ENCODE results near the gene SSC5D.

Gene SSC5D

DNA sequence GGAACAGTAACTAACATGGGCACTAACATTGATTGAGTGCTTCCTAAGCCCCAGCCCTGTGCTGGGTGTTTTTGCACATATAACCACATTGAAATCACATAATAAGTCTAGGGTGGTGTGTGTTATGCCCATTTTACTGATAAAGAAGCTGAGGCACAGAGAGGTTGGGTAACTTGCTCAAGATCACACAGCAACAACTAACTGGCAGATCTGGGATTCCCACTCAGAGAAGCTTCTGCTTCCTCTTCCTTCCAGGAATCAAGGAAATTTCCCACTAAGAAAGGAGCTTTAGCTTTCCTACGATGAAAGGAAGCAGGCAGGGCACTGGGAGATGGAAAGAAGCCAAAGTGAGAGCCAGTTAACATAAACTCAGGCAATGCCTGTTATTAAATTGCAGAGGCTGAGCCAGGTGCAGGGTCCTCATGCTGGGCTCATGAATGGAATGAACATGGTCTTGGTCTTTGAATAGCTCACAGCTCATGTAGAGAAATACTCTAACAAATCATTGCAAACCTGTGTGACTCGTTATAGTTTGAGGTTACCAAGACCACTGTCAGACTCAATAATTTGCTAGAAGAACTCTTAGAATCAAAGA lies 10.1 kb downstream of the SSC5D start:
- H3K9me3 ChIP-seq (ENCODE audit: control extremely low read depth in 1 of 5, control insufficient read depth in 4 of 5, insufficient read depth in 2 of 5, low read depth in 1 of 5, low read length in 4 of 5) = peaks cover 0 to 4% (median 0%) of the 10 kb centered on the region in 5 experiments

DNA sequence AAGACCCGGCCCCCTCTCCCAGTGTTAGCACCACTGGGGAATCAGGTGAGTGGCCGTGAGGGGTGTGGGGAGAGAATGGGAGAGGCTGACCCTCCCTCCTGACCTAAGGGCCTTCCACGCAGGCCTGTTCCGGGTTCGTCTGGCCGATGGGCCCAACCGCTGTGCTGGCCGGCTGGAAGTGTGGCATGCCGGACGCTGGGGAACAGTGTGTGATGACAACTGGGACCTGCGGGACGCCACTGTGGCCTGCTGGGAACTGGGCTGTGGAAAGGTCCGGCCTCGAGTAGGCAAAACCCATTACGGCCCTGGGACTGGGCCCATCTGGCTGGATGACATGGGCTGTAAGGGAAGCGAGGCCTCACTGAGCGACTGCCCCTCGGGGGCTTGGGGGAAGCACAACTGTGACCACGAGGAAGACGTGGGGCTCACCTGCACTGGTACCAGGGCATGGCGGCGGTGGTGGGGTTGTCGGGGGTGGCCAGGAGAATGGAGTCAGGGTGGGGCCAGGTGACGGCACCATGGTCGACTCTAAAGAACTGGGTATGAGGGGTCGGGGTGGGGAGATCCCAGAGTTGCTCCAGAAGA lies 12.2 kb downstream of the SSC5D start:
- POLR2A ChIA-PET = no interaction called here
- H3K9me3 ChIP-seq (ENCODE audit: control extremely low read depth in 1 of 5, control insufficient read depth in 4 of 5, insufficient read depth in 2 of 5, low read depth in 1 of 5, low read length in 4 of 5) = peaks cover 0 to 4% (median 0%) of the 10 kb centered on the region in 5 experiments
- DNase-seq = no peak
- peaks cover 0 to 2% (median 0%) of the 10 kb centered on the region in 5 experiments for H3K27me3 ChIP-seq (replicated peaks in 2 of 5; ENCODE audit: control insufficient read depth in 4 of 5, insufficient read depth in 5 of 5, low read length in 4 of 5)
- no peaks in the 10 kb centered on the region for H3K36me3 ChIP-seq (ENCODE audit: control insufficient read depth in 4 of 4, insufficient read depth in 4 of 4, low read length in 3 of 4)
- CTCF ChIA-PET = interaction anchor here (1.3 to 1.5 kb wide), 2 partner anchors 33 to 365 kb away, joined by 4 to 7 read pairs; no protein-coding TSS in a partner anchor
- 98% methylated on average over 21 of the region's 26 CpGs for WGBS (ENCODE audit: insufficient coverage)
- H3K4me1 ChIP-seq (ENCODE audit: control extremely low read depth in 1 of 4, control insufficient read depth in 4 of 4, insufficient read depth in 4 of 4, low read length in 3 of 4) = peaks cover 0 to 10% (median 7%) of the 10 kb centered on the region in 4 experiments
- no peak overlapping the region for H3K4me3 ChIP-seq (ENCODE audit: control insufficient read depth in 1 of 7, extremely low read depth in 1 of 7, insufficient read depth in 4 of 7, low read depth in 2 of 7, low read length in 6 of 7)
- no peak overlapping the region for H3K27ac ChIP-seq (ENCODE audit: insufficient read depth in 1 of 2, low read depth in 1 of 2, low read length in 2 of 2, poor library complexity in 1 of 2, severe bottlenecking in 2 of 2)

More for the DNA sequence above, 10.1 kb downstream of the SSC5D start:
- WGBS (ENCODE audit: insufficient coverage) = 100% methylated on average over 2 of the region's 2 CpGs
- ChIA-PET POLR2A (interaction anchor here (0.7 kb wide), 1 partner anchor 357 kb away, joined by 4 read pairs; no protein-coding TSS in a partner anchor), CTCF (interaction anchor here (1.0 to 3.4 kb wide), 4 partner anchors 14 to 36 kb away, joined by 3 to 12 read pairs (median 5); partner anchors contain the start of gene NAT14)
- no peaks in the 10 kb centered on the region for H3K36me3 ChIP-seq (ENCODE audit: control insufficient read depth in 4 of 4, insufficient read depth in 4 of 4, low read length in 3 of 4)
- H3K27ac ChIP-seq (ENCODE audit: insufficient read depth in 1 of 2, low read depth in 1 of 2, low read length in 2 of 2, poor library complexity in 1 of 2, severe bottlenecking in 2 of 2) = no peak overlapping the region
- DNase-seq = no peak
- peaks cover 0 to 7% (median 4%) of the 10 kb centered on the region in 4 experiments for H3K4me1 ChIP-seq (ENCODE audit: control extremely low read depth in 1 of 4, control insufficient read depth in 4 of 4, insufficient read depth in 4 of 4, low read length in 3 of 4)
- no peak overlapping the region for H3K4me3 ChIP-seq (ENCODE audit: control insufficient read depth in 1 of 7, extremely low read depth in 1 of 7, insufficient read depth in 4 of 7, low read depth in 2 of 7, low read length in 6 of 7)
- H3K27me3 ChIP-seq (replicated peaks in 2 of 5; ENCODE audit: control insufficient read depth in 4 of 5, insufficient read depth in 5 of 5, low read length in 4 of 5) = peaks cover 0 to 12% (median 2%) of the 10 kb centered on the region in 5 experiments

DNA sequence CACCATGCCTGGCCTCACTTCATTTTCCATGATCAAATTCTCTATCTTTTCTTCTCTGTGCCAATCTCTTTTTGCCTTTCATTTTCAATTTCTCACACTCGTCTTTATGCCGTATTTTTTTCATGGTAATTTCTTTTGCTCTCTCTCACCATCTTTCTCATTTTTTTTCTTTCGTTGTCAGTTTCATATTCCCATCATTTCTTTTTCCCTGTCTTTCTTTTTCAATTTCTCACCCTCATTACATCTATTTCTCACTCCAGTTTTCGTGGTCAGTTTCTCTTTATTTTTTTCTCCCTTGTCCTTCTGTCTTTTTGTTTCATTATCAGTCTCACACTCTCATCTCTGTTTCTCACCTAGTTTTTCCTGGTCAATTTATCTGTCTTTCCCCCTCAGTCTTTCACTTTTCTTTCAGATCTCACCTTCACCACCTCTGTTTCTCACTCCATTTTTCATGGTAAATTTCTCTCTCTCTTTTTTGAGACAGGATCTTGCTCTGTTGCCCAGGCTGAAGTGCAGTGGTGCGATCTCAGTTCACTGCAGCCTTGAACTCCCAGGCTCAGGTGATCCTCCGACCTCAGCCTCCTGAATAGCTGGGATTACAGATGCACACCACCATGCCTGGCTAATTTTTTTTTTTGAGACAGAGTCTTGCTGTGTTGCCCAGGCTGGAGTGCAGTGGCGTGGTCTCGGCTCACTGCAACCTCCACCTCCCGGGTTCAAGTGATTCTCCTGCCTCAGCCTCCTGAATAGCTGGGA lies 14.1 kb downstream of the SSC5D start:
- 94% methylated on average over 9 of the region's 9 CpGs for WGBS (ENCODE audit: insufficient coverage)
- Histone ChIP-seq H3K27me3 (replicated peaks in 2 of 5; ENCODE audit: control insufficient read depth in 4 of 5, insufficient read depth in 5 of 5, low read length in 4 of 5) (peaks cover 0 to 2% (median 0%) of the 10 kb centered on the region in 5 experiments), H3K9me3 (ENCODE audit: control extremely low read depth in 1 of 5, control insufficient read depth in 4 of 5, insufficient read depth in 2 of 5, low read depth in 1 of 5, low read length in 4 of 5) (peaks cover 0 to 4% (median 0%) of the 10 kb centered on the region in 5 experiments), H3K4me1 (ENCODE audit: control extremely low read depth in 1 of 4, control insufficient read depth in 4 of 4, insufficient read depth in 4 of 4, low read length in 3 of 4) (peaks cover 0 to 10% (median 7%) of the 10 kb centered on the region in 4 experiments), H3K36me3 (ENCODE audit: control insufficient read depth in 4 of 4, insufficient read depth in 4 of 4, low read length in 3 of 4) (no peaks in the 10 kb centered on the region), H3K27ac (ENCODE audit: insufficient read depth in 1 of 2, low read depth in 1 of 2, low read length in 2 of 2, poor library complexity in 1 of 2, severe bottlenecking in 2 of 2) (no peak overlapping the region), H3K4me3 (ENCODE audit: control insufficient read depth in 1 of 7, extremely low read depth in 1 of 7, insufficient read depth in 4 of 7, low read depth in 2 of 7, low read length in 6 of 7) (no peak overlapping the region)
- POLR2A ChIA-PET = no interaction called here
- no peak for DNase-seq
- CTCF ChIA-PET = interaction anchor here (1.1 to 1.5 kb wide), 3 partner anchors 35 to 49 kb away, joined by 3 to 7 read pairs (median 3); no protein-coding TSS in a partner anchor

DNA sequence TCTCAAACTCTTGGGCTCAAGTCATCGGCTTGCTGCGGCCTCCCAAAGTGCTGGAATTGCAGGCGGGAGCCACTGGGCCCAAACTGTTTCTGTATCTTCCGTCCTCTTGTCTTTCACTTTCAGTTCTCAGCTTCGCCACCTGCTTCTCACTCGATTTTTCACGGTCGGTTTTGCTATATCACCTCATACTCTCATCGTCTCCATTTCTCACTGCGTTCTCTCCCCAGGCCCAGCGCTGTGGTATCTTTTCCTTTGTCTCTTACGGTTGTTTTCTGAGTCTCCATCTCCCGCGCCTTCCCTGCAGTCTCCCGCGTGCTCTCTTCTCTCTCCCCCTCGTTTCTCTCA lies 14.9 kb downstream of the SSC5D start:
- peaks cover 0 to 10% (median 7%) of the 10 kb centered on the region in 4 experiments for H3K4me1 ChIP-seq (ENCODE audit: control extremely low read depth in 1 of 4, control insufficient read depth in 4 of 4, insufficient read depth in 4 of 4, low read length in 3 of 4)
- 85% methylated on average over 16 of the region's 17 CpGs for WGBS (ENCODE audit: insufficient coverage)
- DNase-seq = peak in 2 of 3 donors; percentile 43 to 45
- H3K4me3 ChIP-seq (ENCODE audit: control insufficient read depth in 1 of 7, extremely low read depth in 1 of 7, insufficient read depth in 4 of 7, low read depth in 2 of 7, low read length in 6 of 7) = peak overlapping the region in 4 of 7 experiments; percentile 54 to 76 (median 61)
- peak overlapping the region in 1 of 2 experiments; percentile 14 for H3K27ac ChIP-seq (ENCODE audit: insufficient read depth in 1 of 2, low read depth in 1 of 2, low read length in 2 of 2, poor library complexity in 1 of 2, severe bottlenecking in 2 of 2)
- ChIA-PET CTCF (interaction anchor here (0.7 to 3.4 kb wide), 15 partner anchors 8 to 622 kb away, joined by 3 to 37 read pairs (median 5); partner anchors contain the start of genes ISOC2, TMEM238, ZNF628 and ZNF865), POLR2A (no interaction called here)
- H3K27me3 ChIP-seq (replicated peaks in 2 of 5; ENCODE audit: control insufficient read depth in 4 of 5, insufficient read depth in 5 of 5, low read length in 4 of 5) = peaks cover 0 to 2% (median 0%) of the 10 kb centered on the region in 5 experiments
- H3K9me3 ChIP-seq (ENCODE audit: control extremely low read depth in 1 of 5, control insufficient read depth in 4 of 5, insufficient read depth in 2 of 5, low read depth in 1 of 5, low read length in 4 of 5) = peaks cover 0 to 4% (median 0%) of the 10 kb centered on the region in 5 experiments
- no peaks in the 10 kb centered on the region for H3K36me3 ChIP-seq (ENCODE audit: control insufficient read depth in 4 of 4, insufficient read depth in 4 of 4, low read length in 3 of 4)

DNA sequence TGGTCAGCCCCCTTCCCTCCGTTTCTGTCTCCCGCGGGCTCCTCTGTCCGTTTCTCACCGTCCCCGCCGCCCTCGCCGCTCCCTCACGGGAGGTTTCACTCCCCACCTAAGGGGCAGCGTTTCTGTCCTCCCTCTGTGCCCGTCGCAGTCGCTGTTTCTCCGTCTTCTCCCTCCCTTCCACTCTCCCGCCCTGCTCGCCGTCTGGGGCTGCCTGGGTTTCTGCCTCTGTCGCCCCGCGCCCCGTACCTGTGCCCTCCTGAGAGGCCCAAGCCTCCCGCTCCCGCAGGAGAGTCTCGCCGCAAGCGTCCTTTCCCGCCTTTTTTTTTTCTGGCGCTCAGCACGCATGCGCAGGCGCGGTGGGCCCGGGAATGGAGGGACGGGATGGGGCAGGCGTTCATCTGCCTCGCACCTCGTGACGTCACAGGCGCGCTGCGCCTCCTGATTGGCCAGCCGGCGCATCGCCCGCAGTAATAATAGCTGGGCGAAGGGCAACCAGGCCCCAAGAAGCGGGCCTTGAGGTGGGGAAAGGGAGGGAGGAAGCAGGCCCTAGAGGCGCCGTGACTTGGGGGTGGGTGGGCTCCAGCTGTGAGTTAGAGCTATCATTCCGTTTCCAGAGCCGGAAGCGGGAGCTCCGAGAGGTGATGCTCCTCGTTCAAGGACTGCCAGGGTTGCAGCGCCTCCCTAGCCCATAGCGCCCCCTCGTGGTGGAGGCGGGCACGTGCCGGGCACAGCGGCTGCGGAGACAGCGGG lies 15.4 kb downstream of the SSC5D start:
- H3K4me1 ChIP-seq (ENCODE audit: control extremely low read depth in 1 of 4, control insufficient read depth in 4 of 4, insufficient read depth in 4 of 4, low read length in 3 of 4) = peaks cover 0 to 10% (median 7%) of the 10 kb centered on the region in 4 experiments
- peak overlapping the region in 6 of 7 experiments; percentile 37 to 76 (median 56) for H3K4me3 ChIP-seq (ENCODE audit: control insufficient read depth in 1 of 7, extremely low read depth in 1 of 7, insufficient read depth in 4 of 7, low read depth in 2 of 7, low read length in 6 of 7)
- peak; percentile 92 to 94 (median 93) for DNase-seq
- peaks cover 0 to 2% (median 0%) of the 10 kb centered on the region in 5 experiments for H3K27me3 ChIP-seq (replicated peaks in 2 of 5; ENCODE audit: control insufficient read depth in 4 of 5, insufficient read depth in 5 of 5, low read length in 4 of 5)
- peak overlapping the region in 1 of 2 experiments; percentile 14 for H3K27ac ChIP-seq (ENCODE audit: insufficient read depth in 1 of 2, low read depth in 1 of 2, low read length in 2 of 2, poor library complexity in 1 of 2, severe bottlenecking in 2 of 2)
- H3K36me3 ChIP-seq (ENCODE audit: control insufficient read depth in 4 of 4, insufficient read depth in 4 of 4, low read length in 3 of 4) = no peaks in the 10 kb centered on the region
- 14% methylated on average over 46 of the region's 64 CpGs for WGBS (ENCODE audit: insufficient coverage)
- CTCF ChIA-PET = interaction anchor here (0.7 to 3.4 kb wide), 28 partner anchors 9 to 623 kb away, joined by 3 to 37 read pairs (median 4); partner anchors contain the start of genes ISOC2, NAT14, TMEM238 and ZNF628
- POLR2A ChIA-PET = interaction anchor here (0.5 to 1.0 kb wide), 3 partner anchors 27 to 878 kb away, joined by 3 to 4 read pairs (median 4); no protein-coding TSS in a partner anchor
- H3K9me3 ChIP-seq (ENCODE audit: control extremely low read depth in 1 of 5, control insufficient read depth in 4 of 5, insufficient read depth in 2 of 5, low read depth in 1 of 5, low read length in 4 of 5) = peaks cover 0 to 4% (median 0%) of the 10 kb centered on the region in 5 experiments

DNA sequence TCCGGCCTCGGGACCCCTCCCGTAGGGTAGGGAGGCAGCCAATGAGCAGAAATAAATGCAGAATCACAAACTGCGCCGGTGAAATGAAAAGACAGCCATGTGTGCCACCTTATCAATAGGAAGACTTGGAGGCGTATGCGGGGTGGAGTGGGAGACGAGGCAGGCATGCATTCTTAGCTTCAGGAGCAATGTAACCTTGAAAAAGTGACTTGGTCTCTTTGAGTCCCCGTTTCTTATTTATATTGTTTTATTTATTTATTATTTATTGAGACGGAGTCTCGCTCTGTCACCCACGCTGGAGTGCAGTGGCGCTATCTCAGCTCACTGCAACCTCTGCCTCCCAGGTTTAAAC lies 16.0 kb downstream of the SSC5D start:
- CTCF ChIA-PET = interaction anchor here (0.6 to 3.4 kb wide), 26 partner anchors 9 to 363 kb away, joined by 3 to 37 read pairs (median 5); partner anchors contain the start of genes NAT14, TMEM238, ZNF628 and ZNF865
- Histone ChIP-seq H3K4me3 (ENCODE audit: control insufficient read depth in 1 of 7, extremely low read depth in 1 of 7, insufficient read depth in 4 of 7, low read depth in 2 of 7, low read length in 6 of 7) (peak overlapping the region in 4 of 7 experiments; percentile 54 to 76 (median 61)), H3K36me3 (ENCODE audit: control insufficient read depth in 4 of 4, insufficient read depth in 4 of 4, low read length in 3 of 4) (no peaks in the 10 kb centered on the region), H3K4me1 (ENCODE audit: control extremely low read depth in 1 of 4, control insufficient read depth in 4 of 4, insufficient read depth in 4 of 4, low read length in 3 of 4) (peaks cover 0 to 10% (median 6%) of the 10 kb centered on the region in 4 experiments), H3K27ac (ENCODE audit: insufficient read depth in 1 of 2, low read depth in 1 of 2, low read length in 2 of 2, poor library complexity in 1 of 2, severe bottlenecking in 2 of 2) (no peak overlapping the region), H3K27me3 (replicated peaks in 2 of 5; ENCODE audit: control insufficient read depth in 4 of 5, insufficient read depth in 5 of 5, low read length in 4 of 5) (peaks cover 0 to 2% (median 0%) of the 10 kb centered on the region in 5 experiments), H3K9me3 (ENCODE audit: control extremely low read depth in 1 of 5, control insufficient read depth in 4 of 5, insufficient read depth in 2 of 5, low read depth in 1 of 5, low read length in 4 of 5) (peaks cover 0 to 4% (median 0%) of the 10 kb centered on the region in 5 experiments)
- no peak for DNase-seq
- POLR2A ChIA-PET = interaction anchor here (0.5 to 1.0 kb wide), 3 partner anchors 27 to 878 kb away, joined by 3 to 4 read pairs (median 4); no protein-coding TSS in a partner anchor
- WGBS (ENCODE audit: insufficient coverage) = 28% methylated on average over 12 of the region's 13 CpGs
